ENCODE results near the gene PDSS2. TPM values are rescaled to one million over a fixed set of nuclear protein-coding genes. Genes with fewer than 3 reads are reported as not detected.
"Not testable (repeated sequence)": the region's sequence is repeated elsewhere in the genome, so short reads cannot be mapped to it uniquely, and the experiment has no call there.

The PDSS2 gene
- total RNA-seq, 1 donor from 2014 or later = 16.8 TPM

DNA sequence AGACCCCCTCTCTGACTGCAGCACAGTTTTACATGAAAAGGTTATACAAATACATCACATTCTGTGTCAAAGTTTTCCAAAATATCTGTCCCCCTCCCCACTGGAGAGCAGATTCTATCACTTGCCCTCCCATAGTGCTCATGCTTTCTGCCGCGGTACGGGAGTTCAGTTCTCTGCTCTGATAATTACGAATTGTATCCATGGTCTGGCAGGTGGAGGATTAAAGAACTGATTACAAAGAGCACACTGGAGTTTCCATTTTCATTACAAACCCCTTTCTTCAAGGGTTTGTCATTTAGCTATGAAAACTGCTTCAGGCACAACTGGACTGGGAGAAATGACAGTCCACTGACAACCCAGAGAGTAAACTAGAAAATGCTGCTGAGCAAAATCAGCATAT, 166.0 kb downstream of the PDSS2 start:
- no peak for DNase-seq (ENCODE audit: low spot score)
- intact Hi-C loops (cut with DNase I) = no loop called here

DNA sequence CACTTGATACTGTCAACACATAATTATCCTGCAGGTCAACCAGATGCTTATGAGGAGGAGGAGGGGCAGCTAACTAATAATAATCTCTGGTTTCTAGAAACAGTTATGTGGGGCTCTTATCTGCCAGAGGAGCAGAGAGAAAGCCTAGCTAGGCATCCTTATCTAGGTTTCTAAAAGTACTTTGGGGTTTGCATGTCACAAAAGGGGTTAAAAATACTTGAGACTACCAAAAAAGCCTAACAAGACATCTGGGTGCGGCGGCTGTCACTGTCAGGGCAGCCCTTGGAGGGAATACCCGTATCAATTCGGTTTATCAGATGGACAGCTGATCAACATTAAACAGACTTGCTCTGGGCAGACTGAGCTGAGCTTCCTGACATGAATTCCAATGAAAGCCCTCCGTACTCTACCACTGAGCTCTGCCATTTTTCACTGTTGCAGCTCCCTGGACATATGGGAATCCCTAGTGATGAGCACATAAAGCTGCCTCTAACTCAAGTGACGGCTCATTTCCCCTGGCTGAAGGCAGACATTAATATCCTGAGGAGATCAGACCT, 166.6 kb downstream of the PDSS2 start:
- intact Hi-C loops (cut with DNase I) = no loop called here
- no peak for DNase-seq (ENCODE audit: low spot score)

DNA sequence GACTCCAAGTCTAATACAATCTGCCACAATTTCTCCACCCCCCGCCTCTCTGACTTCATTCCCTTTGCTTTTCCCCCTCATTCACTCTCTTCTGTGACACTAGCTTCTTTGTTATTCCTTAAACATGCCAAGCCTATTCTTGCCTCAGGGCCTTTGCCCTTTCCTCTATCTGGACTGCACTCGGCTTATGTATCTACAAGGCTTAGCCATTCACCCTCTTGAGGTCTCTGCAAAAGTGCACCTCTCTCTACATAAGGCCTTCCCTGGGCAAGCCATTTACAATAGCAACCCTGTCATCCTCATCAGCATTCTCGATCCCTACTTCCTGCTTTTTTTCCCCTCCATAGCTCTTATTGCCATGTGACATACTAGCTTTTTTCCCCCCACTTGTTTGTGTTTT, 168.9 kb downstream of the PDSS2 start:
- intact Hi-C loops (cut with DNase I) = no loop called here
- no peak for DNase-seq (ENCODE audit: low spot score)

DNA sequence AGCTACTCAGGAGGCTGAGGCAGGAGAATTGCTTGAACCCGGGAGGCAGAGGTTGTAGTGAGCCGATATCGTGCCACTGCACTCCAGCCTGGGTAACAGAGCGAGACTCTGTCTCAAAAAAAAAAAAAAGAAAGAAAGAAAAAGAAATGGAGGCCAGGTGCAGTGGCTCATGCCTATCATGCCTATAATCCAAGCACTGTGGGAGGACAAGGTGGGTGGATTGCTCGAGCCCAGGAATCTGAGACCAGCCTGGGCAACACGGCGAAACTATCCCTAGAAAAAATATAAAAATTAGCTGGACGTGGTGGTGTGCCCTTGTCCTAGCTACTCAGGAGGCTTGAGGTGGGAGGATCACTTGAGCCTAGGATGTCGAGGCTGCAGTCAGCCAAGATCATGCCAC, 170.1 kb downstream of the PDSS2 start:
- DNase-seq (ENCODE audit: low spot score); intact Hi-C loops (cut with DNase I): not testable (repeated sequence)

DNA sequence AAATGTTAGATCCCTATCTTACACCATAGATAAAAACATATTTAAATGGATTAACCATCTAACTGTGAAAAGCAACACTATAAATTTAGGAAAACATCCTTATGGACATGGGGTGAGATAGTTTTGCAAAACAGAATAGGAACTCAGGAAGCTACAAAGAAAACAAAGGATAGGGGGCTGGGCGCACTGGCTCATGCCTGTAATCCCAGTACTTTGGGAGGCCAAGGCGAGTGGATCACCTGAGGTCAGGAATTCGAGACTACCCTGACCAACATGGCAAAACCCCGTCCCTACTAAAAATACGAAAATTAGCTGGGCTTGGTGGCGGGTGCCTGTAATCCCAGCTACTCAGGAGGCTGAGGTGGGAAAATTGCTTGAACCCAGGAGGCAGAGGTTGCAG, 173.7 kb downstream of the PDSS2 start:
- DNase-seq (ENCODE audit: low spot score); intact Hi-C loops (cut with DNase I): not testable (repeated sequence)

DNA sequence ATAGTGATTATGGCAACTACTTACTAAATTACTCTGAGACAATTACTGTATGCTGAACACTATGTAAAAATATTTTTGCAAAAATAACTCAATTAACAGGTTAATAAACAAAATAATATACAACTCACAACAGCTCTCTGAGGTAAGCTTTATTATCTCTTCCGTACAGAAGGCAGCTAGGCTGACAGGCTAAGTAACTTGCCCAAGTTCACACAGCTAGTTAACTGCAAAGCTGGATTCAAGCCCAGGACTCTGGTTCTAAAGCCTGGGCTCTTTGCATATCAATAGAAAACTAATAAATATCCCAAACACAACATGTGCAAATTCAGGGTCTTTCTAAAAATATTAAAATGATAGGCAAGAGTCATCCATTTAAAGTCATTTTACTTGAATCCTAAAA, 174.6 kb downstream of the PDSS2 start:
- no peak for DNase-seq (ENCODE audit: low spot score)
- intact Hi-C loops (cut with DNase I) = no loop called here

DNA sequence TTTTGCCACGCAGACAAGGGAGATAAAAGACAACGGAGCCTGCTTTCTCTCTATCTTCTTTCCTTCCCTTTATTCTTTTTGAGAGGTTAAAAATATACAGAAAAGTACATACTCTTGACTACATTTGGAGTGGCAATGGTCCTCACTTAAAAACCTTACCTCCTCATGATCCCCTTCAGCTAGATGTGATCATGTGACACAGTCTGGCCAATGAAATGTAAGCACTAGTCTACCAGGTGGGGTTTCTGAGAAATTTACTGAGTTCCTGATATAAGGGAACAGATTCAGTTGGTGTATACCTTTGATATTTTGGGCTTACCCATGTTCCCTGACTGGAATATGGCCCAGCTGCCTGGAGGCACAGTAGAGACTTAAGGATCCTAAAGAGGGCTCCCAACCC, 178.6 kb downstream of the PDSS2 start:
- intact Hi-C loops (cut with DNase I) = no loop called here
- no peak for DNase-seq (ENCODE audit: low spot score)

DNA sequence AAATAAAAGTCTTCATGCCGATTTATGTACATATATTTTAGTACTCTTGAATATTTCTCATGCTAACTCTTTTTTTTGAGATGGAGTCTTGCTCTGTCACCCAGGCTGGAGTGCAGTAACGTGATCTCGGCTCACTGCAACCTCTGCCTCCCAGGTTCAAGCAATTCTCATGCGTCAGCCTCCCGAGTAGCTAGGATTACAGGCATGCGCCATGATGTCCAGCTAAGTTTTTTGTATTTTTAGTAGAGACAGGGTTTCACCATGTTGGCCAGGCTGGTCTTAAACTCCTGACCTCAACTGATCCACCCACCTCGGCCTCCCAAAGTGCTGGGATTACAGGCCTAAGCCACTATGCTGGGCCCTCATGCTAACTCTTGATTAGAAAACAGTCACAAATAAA, 179.4 kb downstream of the PDSS2 start:
- DNase-seq (ENCODE audit: low spot score); intact Hi-C loops (cut with DNase I): not testable (repeated sequence)

DNA sequence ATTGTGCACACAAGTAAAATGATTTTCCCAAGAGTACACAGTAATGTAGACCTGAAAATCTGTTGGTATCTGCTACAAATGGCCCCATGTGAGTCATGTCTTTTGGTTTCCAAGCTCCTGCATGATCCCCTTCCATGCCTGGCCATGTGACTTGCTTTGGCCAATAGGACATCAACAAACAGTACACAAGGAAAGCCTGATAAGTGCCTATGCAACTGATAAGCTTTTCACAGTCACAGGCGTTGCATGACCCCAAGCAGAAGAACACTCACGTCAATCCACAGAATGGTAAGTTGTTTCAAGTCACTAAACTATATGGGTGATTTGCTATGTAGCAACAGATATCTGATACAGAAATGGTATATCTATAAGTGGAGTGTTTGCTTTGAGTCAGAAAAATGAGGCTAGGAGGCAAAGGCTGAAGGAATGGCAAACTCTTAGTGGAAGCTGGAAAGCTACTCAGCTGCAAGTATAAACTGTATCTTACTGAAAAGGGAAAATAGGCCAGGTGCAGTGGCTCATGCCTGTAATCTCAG, 184.0 kb downstream of the PDSS2 start:
- DNase-seq (ENCODE audit: low spot score) = no peak
- intact Hi-C loops (cut with DNase I) = no loop called here

DNA sequence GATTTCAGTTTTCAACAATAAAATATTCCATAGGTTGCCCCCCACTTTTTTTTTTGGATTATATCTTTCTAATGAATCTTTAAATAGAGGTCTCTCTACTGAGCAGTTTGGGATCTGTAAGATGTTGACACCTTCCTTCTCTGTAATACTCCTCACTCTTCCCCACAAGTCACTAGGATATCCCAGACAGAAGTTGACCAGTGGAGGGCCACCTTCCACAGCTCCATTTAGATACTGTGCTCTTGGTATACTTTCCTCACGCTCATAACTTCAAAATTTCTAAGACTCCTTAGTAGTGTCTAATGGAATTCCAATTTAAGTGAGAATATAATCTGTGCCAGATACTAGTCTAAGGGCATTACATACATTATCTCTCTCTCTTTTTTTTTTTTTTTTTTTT, 185.1 kb downstream of the PDSS2 start:
- intact Hi-C loops (cut with DNase I) = no loop called here
- DNase-seq (ENCODE audit: low spot score) = no peak

DNA sequence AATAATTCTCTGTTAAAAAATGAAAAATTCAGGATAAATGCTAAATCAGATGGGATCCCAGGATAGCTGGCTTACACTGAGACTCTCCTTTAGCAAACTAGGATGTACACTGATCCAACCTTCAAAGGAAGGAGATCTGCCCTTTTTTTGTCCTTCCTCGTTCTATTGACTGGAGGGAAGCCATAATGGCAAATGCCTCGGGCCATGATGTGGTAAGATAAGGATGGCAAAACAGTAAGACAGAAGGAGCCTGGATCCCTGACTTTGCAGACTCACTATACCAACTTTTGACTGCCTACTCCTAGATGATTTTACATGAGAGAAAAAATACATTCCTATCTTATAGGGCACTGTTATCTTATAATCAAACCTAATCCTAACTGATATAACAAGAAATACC, 187.1 kb downstream of the PDSS2 start:
- DNase-seq (ENCODE audit: low spot score) = no peak
- intact Hi-C loops (cut with DNase I) = no loop called here

DNA sequence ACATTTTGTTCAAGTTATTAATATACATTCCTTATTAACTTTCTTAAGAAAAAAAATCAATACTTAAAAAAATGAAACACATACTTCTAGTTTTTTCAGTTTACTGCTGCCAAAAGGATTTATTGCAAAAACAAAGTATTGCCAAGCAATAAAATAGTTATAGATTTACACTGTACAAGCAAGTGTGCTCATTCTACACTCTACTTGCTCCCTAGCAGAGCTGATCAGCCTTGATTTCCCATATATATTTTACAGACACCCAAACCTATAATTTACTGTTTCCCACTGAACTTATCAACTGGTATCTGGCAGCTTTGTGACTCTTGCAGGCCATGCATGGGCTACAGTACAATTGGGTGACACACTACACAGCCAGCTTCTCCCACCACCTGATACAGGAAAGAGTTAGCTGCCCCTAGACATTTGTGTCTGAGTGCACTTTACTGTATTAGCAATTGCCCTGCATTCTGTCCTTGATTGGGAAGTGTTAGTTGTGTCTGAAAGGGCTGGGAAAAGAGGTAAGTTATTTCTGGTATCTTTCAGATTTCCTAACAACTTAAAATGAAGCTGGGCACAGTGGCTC, 188.1 kb downstream of the PDSS2 start:
- DNase-seq (ENCODE audit: low spot score) = no peak
- intact Hi-C loops (cut with DNase I) = no loop called here

DNA sequence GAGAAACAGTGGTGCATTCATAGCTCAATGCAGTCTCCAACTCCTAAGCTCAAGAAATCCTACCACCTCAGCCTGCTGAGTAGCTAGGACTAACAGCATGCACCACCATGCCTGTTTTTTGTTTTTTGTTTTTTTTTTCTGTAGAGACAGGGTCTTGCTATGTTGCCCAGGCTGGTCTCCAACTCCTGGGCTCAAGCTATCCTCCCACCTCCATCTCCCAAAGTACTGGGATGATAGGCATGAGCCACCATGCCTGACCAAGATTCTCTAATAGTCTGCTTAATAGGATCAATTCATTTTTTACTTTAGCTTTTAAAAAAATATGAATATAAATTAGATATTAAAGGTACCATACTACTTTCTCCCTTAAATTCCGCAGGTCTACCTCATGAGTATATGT, 191.7 kb downstream of the PDSS2 start:
- no peak for DNase-seq (ENCODE audit: low spot score)
- intact Hi-C loops (cut with DNase I) = no loop called here

DNA sequence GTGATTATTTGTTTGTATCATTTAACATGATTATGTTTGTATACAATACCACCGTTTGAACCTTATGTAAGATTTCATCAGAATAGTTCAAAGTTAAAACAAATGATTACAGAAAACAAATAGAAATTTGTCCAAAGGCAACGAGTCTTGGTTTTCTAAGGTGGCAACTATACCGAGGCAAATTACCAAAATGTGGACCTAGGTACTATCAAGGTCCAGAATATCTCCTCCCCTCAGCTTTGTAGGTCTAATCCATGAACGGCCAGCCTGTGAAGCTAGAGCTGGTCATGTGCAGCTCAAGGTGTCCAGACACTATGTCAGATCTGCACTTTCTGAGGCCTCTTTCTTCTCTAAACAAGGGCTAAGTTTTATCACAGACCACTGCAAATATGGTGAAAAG, 192.4 kb downstream of the PDSS2 start:
- intact Hi-C loops (cut with DNase I) = no loop called here
- DNase-seq (ENCODE audit: low spot score) = no peak

DNA sequence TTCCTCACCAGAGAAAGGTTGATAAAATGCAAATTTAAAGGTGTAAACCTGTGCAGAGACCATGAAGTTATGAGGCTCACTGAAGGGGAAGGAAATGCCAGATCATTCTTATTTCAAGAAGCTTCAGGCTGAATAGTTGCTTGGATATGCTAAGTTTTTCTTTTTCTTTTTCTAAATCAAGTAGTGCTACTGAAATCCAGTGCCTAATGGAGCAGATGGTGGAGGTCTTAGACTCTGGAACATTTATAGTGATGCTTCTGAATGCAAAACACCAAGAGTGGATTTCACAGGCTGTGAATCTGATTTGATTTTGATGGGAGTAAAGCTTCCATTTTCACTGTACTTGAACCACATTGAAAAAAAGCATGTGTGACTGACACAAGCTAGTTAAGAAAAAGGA, 192.8 kb downstream of the PDSS2 start:
- intact Hi-C loops (cut with DNase I) = no loop called here
- no peak for DNase-seq (ENCODE audit: low spot score)

DNA sequence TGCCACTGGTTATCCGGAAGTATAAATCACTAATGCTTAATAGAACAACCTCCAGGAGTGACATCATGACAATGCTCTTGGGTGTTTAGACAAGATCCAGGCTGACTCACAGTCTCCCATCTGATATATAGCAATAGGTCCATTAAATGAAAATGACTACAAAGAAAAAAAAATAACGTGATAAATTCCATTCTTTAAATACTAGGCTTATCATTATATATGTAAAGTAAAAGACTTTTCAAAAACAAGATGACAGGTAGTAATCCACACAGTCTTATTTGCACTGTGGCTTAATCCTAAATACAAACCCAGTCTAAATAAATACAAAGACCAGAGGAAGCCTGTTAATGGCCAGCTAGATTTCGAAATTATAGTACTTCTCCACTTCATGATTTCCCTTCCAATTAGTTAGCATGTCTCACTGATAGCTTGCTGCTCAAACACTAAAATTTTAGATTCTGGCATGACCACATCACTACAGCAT, 195.0 kb downstream of the PDSS2 start:
- DNase-seq (ENCODE audit: low spot score) = no peak
- intact Hi-C loops (cut with DNase I) = no loop called here

DNA sequence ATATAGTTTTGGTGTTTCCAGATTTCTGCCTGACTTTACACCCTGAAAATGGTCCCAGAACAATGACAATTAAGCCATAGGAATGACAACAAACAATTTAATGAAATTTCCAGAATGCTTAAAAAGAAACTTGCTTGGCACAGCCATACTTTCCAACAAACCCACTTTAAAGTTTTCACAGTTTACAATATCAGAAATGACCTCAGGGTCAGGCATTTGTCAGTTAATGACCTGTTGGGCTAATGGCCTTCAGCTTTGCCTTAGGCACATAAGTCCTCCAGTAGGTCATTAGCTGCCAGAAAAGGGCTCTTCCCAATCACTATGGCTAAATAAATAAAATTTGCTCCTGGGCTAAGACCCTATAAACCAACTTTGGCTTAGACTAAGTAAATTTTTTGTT, 199.4 kb downstream of the PDSS2 start:
- intact Hi-C loops (cut with DNase I) = no loop called here
- no peak for DNase-seq (ENCODE audit: low spot score)

DNA sequence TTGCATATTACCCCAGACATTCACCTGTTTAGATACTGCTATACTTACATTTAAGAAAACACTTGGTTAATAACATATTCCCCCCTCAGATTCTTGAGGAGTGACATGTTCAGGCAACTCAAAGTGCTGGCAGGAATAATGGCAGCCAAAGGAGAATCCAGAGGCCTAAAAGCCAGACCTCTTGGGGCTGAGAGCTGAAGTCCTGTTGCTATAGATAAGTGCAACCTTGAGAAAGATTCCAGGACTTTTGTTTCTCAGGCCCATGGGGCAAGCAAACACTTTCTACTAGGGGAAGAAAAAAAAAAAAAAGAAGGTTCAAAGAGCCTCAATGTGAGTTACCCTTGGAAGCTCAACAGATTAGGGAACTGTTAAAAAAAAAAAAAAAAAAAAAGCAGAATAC, 211.2 kb downstream of the PDSS2 start:
- intact Hi-C loops (cut with DNase I) = no loop called here
- DNase-seq (ENCODE audit: low spot score) = no peak

DNA sequence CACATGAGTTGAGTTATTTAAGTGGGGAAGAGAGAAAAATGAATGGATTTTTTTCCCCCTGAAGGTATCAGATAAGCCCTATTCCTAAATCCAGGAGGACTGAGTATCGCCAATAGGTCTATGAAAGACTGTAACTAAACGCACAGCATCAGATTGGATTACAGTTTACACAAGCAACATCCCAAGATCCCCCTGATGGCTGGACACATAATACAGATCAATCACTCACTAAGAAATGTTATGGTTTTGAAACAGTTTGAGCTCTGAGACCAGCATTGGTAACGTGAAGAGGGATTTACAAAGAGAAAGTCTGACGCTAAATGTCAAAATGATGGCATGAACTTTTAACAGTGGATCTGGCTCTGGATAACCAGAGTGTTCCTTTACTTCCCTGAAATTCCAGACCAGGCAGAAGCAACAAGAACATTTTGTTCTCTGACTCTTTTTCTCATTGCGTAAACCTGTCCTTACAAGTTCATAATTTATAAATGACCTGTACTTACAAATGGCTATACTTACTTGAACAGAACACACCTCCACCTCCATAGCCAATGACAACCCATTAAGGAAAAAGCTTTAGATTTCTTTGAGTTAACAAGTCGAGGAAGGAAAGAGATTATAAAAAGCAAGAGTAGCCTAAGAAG, 212.3 kb downstream of the PDSS2 start:
- DNase-seq (ENCODE audit: low spot score) = no peak
- intact Hi-C loops (cut with DNase I) = no loop called here

DNA sequence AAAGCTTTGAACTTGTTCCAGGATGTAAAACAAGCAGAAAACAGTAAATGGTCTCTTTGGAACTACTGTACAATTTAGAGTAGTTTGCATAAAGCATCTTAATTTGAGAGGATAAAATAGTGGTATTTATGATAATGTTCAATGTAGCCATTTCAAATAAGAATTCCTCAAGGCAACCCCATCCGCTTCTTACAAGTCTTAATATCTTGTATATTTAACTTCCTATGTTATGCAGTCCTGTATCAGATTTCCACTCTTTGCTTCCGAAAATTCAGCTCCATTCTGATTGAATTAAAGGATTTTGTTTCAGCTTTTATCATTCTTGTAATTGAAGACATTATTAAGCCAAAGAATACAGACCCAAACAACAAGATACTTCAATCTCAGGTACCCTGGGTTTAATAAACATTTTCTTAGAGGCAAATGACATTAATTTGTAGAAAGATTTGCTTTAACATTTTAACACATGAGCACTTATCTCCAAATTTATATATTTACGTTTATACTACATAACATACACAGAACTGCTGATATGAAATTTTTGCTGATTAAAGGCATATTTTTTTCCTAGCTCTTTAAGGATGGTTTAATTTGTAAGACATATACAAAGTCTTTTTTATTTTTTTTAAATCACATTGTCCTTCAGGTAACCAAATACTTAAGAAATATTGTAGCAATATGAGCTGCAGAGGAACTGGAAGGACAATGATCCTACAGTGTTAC, 213.0 kb downstream of the PDSS2 start:
- DNase-seq (ENCODE audit: low spot score) = no peak
- intact Hi-C loops (cut with DNase I) = no loop called here
